Posterior vena cava (tissue), 2 donors: ENCODE measurements around the gene KDM4C. TPM values are rescaled to one million over a fixed set of nuclear protein-coding genes. Genes with fewer than 3 reads are reported as not detected.
"Not testable (repeated sequence)": the region's sequence is repeated elsewhere in the genome, so short reads cannot be mapped to it uniquely, and the experiment has no call there.

ENCODE experiments used
- DNase-seq: peaks from one replicate; pipeline ENCODE4 v3.0.0-alpha.2; 2020; ENCODE audit warnings: low spot score
- intact Hi-C, 2 donors: fragments of 100-400 bp; cut with DNase I; formaldehyde crosslinking; loops; one replicate each; pipeline versions ENCODE4 v1.14.1 to v1.14.2; 2022 to 2023
- total RNA-seq, 2 donors: library from RNA; stranded (reverse); fragmentation: NEBNext Ultra II Directional; extraction: Animal tissue kit (Norgen Biotek cat#: 25700); gene quantifications; one replicate each; pipeline ENCODE4 v1.2.1, GENCODE V29; 2021
- donor health status: DM: yes; HTN: yes; CAD: no.
- donor health status: DM: yes; HTN: yes; CAD: no.

Gene KDM4C
- total RNA-seq, 2 donors from 2014 or later = 31.1 to 36.7 TPM

GRCh38 chr9:7163932-7164331, 406.2 kb downstream of the KDM4C start:
- no peak for DNase-seq
- intact Hi-C loops = no loop called here

GRCh38 chr9:7164440-7165330, 406.9 kb downstream of the KDM4C start:
- DNase-seq = no peak
- intact Hi-C loops = loop anchor here in 1 of 2 donors (5.0 kb wide), 1 partner anchor 662 kb away; no protein-coding TSS in a partner anchor

- DNase-seq = no peak
- intact Hi-C loops = loop anchor here in 1 of 2 donors (5.0 kb wide), 1 partner anchor 663 kb away; no protein-coding TSS in a partner anchor
Measured at GRCh38 chr9:7165331-7165975, 407.7 kb downstream of the KDM4C start.

- intact Hi-C loops = loop anchor here in 1 of 2 donors (5.0 kb wide), 1 partner anchor 664 kb away; no protein-coding TSS in a partner anchor
- no peak for DNase-seq
Measured at GRCh38 chr9:7166074-7166473, 408.3 kb downstream of the KDM4C start.

GRCh38 chr9:7169717-7170389, 412.1 kb downstream of the KDM4C start:
- intact Hi-C loops = loop anchor here in 1 of 2 donors (5.0 kb wide), 1 partner anchor 668 kb away; no protein-coding TSS in a partner anchor
- no peak for DNase-seq

- DNase-seq = no peak
- intact Hi-C loops = no loop called here
Measured at GRCh38 chr9:7171396-7172153, 413.8 kb downstream of the KDM4C start.

- no peak for DNase-seq
- intact Hi-C loops = no loop called here
Measured at GRCh38 chr9:7172154-7173115, 414.7 kb downstream of the KDM4C start.

- DNase-seq = no peak
- intact Hi-C loops = no loop called here
Measured at GRCh38 chr9:7173139-7173538, 415.4 kb downstream of the KDM4C start.

- intact Hi-C loops = loop anchor here in 1 of 2 donors (2.0 kb wide), 1 partner anchor 68 kb away; no protein-coding TSS in a partner anchor
- no peak for DNase-seq
Measured at GRCh38 chr9:7174301-7174700, 416.5 kb downstream of the KDM4C start.

- DNase-seq = no peak
- intact Hi-C loops = loop anchor here in 1 of 2 donors (2.0 kb wide), 1 partner anchor 68 kb away; no protein-coding TSS in a partner anchor
Measured at GRCh38 chr9:7174884-7175283, 417.1 kb downstream of the KDM4C start.

GRCh38 chr9:7176561-7176960, 418.8 kb downstream of the KDM4C start:
- DNase-seq = no peak
- intact Hi-C loops = no loop called here

GRCh38 chr9:7177383-7177782, 419.6 kb downstream of the KDM4C start:
- intact Hi-C loops = no loop called here
- no peak for DNase-seq

- DNase-seq = no peak
Measured at GRCh38 chr9:7178729-7179128, 421.0 kb downstream of the KDM4C start.

GRCh38 chr9:7180247-7180646, 422.5 kb downstream of the KDM4C start:
- intact Hi-C loops = loop anchor here in 1 of 2 donors (10.0 kb wide), 1 partner anchor 1265 kb away; no protein-coding TSS in a partner anchor
- no peak for DNase-seq

More at GRCh38 chr9:7178729-7179128, 421.0 kb downstream of the KDM4C start:
- intact Hi-C loops = no loop called here

GRCh38 chr9:7183139-7183538, 425.4 kb downstream of the KDM4C start:
- intact Hi-C loops = loop anchor here in 1 of 2 donors (10.0 kb wide), 1 partner anchor 1268 kb away; no protein-coding TSS in a partner anchor
- DNase-seq = not testable (repeated sequence)

- DNase-seq = no peak
- intact Hi-C loops = loop anchor here in 1 of 2 donors (10.0 kb wide), 1 partner anchor 1271 kb away; no protein-coding TSS in a partner anchor
Measured at GRCh38 chr9:7185612-7186011, 427.8 kb downstream of the KDM4C start.

GRCh38 chr9:7186175-7186574, 428.4 kb downstream of the KDM4C start:
- intact Hi-C loops = loop anchor here in 1 of 2 donors (10.0 kb wide), 1 partner anchor 1271 kb away; no protein-coding TSS in a partner anchor
- DNase-seq = no peak
